HG03066 (cell line): ENCODE data around the gene ANKRD65.

Experiments used
- ATAC-seq: cut with Tn5 transposase; IDR thresholded peaks from one replicate; pipeline ENCODE4 v1.9.1; 2021; ENCODE audit warnings: low read depth; ENCODE audit not compliant: unreplicated experiment

ANKRD65 gene

DNA sequence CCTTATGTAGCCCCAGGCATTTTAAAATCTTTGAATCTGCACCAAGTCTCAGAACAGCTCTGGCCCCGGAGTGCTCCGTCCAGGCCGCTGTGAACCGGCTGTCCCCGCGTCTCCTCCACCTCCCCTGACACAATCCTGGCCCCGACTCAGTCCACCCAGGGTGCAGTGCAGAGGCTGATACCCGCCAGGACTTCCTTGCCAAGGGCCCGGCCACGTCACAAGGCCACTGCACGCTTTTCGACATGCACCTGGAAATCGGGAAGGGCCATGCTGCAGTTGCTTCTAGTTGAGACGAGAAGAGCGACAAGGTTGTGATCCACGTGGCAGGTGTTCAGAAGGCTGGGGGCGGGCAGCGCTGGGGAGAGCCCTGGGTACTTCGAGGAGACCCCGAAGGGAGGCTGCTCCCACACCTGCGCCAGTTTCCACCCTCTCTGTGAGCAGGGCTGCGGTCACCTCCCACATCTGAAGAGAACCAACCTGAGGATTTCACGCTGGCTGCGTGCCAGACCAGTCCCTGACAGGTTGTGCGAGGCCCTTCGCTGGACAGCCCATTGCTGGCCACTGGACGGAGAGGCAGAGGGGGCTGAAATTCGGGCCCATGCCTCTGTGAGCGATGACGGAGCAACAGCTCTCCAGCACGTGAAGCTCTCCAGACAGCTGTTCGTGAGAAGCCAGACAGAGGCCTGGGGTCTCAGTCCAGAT lies 21.1 kb upstream of the ANKRD65 start:
- ATAC-seq = no peak

GRCh38 chr1:1441002-1441888 lies 20.2 kb upstream of the ANKRD65 start:
- no peak for ATAC-seq

- no peak for ATAC-seq
Observed at GRCh38 chr1:1440262-1441001, 19.4 kb upstream of the ANKRD65 start.

- ATAC-seq = no peak
Observed at GRCh38 chr1:1439546-1440261, 18.6 kb upstream of the ANKRD65 start.

DNA sequence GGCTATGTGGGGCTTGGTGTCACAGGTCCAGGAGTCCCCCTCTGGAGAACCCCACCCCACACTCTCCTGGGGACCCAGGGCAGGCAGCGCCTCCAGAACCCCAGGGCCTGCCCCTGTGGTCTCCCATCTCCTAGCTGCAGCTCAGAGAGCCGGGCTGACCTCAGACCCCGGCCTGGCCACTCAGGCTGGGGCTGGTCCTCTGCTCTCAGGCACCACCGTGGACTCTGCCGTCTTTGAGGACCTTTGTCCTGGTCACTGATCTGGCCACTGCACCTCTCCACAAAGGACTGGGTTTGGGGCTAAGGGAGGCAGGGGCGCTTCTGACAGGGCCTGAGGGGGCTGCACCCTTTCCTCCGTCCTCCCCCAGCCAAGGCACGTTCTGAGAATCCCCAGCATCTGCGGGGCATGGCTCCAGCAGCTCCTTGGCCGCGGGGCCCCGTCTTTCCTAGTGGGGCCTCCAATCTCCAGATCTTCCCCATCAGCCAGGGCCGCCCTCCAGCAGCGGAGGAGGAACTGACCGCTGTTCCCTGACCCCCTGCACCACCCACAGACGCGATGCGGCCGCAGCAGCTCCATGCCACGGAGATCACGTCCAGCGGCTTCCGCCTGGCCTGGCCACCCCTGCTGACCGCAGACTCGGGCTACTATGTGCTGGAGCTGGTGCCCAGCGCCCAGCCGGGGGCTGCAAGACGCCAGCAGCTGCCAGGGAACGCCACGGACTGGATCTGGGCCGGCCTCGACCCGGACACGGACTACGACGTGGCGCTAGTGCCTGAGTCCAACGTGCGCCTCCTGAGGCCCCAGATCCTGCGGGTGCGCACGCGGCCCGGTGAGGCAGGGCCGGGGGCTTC lies 17.7 kb upstream of the ANKRD65 start:
- ATAC-seq = no peak

- ATAC-seq = no peak
Observed at GRCh38 chr1:1437904-1438376, 16.9 kb upstream of the ANKRD65 start.

- ATAC-seq = no peak
Observed at GRCh38 chr1:1437033-1437903, 16.2 kb upstream of the ANKRD65 start.

- no peak for ATAC-seq
Observed at GRCh38 chr1:1436630-1437032, 15.6 kb upstream of the ANKRD65 start.

DNA sequence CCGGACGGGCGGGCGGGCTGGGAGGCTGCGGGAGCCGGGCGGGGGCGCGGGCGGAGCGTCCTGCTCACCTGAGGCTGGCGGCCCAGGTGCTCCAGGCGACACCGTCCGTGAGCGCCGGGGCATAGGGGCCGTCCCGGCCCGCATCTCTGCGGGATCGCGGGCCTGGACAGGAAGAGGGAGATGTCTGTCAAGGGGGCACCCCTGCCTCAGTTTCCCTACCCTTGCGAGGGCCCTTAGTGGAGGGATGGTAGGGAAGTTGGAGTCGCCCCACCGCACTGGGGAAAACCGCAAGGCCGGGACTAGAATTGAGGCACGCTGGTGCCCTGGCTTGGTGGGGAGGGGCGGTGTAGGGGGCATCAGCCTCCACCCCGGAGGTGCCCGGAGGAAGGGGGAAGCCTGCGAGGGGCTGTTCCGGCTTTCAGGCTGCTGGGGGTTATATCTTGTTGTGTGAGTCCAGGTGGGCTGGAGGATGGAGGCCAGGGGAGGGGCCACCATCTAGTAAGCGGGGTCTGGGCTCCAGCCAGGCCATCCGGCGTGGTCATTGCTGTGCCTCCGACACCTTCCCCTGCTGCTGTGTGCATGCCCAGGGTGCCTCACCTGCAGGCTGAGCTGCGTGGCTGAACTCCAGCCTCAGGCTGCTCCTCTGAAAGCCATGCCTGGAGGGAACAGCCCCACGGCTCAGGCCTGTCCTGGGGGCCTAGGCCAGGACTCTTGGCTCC lies 15.0 kb upstream of the ANKRD65 start:
- no peak for ATAC-seq

- no peak for ATAC-seq
Observed at GRCh38 chr1:1435106-1435903, 14.2 kb upstream of the ANKRD65 start, which contains the start of gene VWA1. VWA1 (plus strand) TSS chr1:1435690; CDS start chr1:1435749, 59 bp downstream.

DNA sequence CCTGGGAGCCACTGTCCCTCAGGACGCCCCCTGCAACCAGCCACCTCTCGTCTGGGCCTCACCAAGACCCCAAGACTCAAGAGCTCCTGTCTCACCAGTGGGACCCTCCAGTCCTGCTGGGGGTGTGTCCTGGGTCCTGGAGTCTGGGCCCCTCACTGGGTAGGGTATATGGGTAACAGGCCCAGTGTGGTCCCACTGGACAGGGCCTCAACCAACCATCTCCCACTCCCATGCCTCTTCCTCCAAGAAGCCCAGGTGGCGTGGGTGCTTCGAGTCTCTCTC lies 13.7 kb upstream of the ANKRD65 start:
- ATAC-seq = no peak

DNA sequence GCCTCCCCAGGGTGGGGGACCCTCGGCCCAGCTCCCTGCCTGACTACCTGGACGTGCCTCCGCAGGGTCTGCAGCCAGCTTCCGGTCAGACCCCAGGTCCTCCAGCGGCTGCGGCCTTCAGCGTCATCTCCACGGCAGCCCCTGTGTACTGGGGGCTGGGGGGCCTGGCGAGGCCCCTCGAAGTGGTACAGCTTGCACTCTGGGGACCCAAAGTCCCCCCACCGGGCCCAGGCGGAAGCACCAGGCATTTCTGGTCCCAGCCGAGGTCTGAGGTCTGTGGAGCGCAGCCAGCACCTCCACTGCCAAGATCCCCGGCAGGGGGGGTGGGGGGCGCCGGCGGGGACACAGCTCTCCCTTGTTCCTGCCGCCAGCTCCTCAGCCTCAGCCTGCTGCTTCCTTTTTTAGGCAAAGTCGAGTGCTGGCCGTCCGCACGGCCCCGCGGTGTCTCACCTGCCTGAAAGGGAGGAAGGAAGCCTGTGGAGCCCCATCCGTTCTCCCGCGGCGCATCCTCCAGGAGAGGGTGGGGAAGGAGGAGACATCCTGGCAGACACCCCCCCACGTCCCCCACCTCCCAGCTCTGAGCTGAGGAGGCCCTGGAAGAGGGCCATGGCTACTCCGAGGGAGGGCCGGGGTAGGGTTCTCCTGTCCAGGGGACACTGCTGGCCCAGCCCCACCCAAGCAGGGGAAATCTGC lies 13.2 kb upstream of the ANKRD65 start:
- no peak for ATAC-seq

GRCh38 chr1:1433804-1434130 lies 12.7 kb upstream of the ANKRD65 start:
- ATAC-seq = no peak

DNA sequence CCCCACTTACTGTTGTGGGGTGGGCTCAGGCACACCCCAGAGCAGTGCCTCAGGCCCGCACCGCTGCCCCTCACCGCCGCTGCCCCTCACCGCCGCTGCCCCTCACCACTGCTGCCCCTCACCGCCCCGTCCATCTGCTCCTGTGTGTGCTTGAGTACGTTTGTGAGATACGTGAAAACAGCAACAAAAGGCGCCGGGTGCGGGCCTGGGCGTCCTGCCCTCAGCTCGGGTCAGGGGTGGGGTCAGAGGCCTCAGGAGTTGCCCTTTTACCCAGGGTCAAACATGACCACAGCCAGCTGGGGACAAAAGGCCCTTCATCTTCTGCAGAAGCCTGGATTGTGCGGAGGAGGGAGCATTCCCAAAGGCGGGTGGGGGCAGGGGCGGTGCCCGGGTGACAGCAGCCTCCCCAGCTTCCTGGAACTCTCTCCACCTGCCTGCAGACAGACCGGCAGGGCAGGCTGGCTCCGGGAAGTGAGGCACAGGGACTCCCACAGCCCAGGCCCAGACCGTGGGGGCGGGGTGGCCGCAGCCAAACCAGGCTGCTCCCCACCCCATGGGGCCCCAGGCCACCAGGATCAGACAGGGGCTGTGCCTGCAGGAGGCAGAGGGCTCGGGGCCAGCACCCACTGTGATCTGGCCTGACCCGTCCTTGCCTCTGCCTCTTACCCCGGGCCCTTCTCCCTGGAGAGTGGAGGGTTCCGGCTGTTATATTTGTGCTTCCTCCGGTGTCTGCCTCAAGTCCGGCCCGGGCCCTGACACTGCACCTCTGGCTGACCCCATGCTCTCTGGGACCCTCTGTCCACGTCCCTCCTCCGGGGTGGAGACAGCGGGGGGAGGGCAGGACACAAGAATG lies 12.1 kb upstream of the ANKRD65 start:
- no peak for ATAC-seq

GRCh38 chr1:1432274-1432950 lies 11.3 kb upstream of the ANKRD65 start:
- no peak for ATAC-seq
